KMS-11 (cell line): ENCODE data around the gene FTL.

Experiments used
- H2AFZ ChIP-seq: fragments of 200-600 bp; sonication (generic); 2 replicates; pipeline ENCODE4 v1.6.1; 2016; ENCODE audit warnings: antibody characterized with exemption, mixed run types, low read depth
- H3K27ac ChIP-seq: fragments of 200-600 bp; sonication (generic); 2 replicates; pipeline ENCODE4 v1.6.1; 2016; ENCODE audit warnings: mild to moderate bottlenecking, mixed run types
- H3K27me3 ChIP-seq: fragments of 200-600 bp; sonication (generic); 2 replicates; pipeline ENCODE4 v1.6.1; 2017; ENCODE audit warnings: mild to moderate bottlenecking, low read depth, mixed run types, moderate library complexity; ENCODE audit not compliant: insufficient read depth
- H3K36me3 ChIP-seq: fragments of 200-600 bp; sonication (generic); 2 replicates; pipeline ENCODE4 v1.6.1; 2017; ENCODE audit warnings: mild to moderate bottlenecking, mixed run types; ENCODE audit not compliant: insufficient read depth
- H3K4me1 ChIP-seq: fragments of 200-600 bp; sonication (generic); 2 replicates; pipeline ENCODE4 v1.6.1; 2016; ENCODE audit warnings: mild to moderate bottlenecking, low read depth, mixed run types; ENCODE audit not compliant: poor library complexity, severe bottlenecking
- H3K4me2 ChIP-seq: fragments of 200-600 bp; sonication (generic); 2 replicates; pipeline ENCODE4 v1.7.0; 2016; ENCODE audit warnings: mild to moderate bottlenecking, mixed run types
- H3K4me3 ChIP-seq: fragments of 200-600 bp; sonication (generic); IDR thresholded peaks from 2 replicates; pipeline ENCODE4 v1.6.1; 2017; ENCODE audit warnings: low read depth, low read length, mixed read lengths; ENCODE audit not compliant: insufficient read depth
- H3K79me2 ChIP-seq: fragments of 200-600 bp; sonication (generic); 2 replicates; pipeline ENCODE4 v1.6.1; 2016; ENCODE audit warnings: low read depth, mixed run types; ENCODE audit not compliant: insufficient read depth
- H3K9ac ChIP-seq: fragments of 200-600 bp; sonication (generic); 2 replicates; pipeline ENCODE4 v1.6.1; 2016; ENCODE audit warnings: mild to moderate bottlenecking, mixed run types
- H4K20me1 ChIP-seq: fragments of 200-600 bp; sonication (generic); 2 replicates; pipeline ENCODE4 v1.6.1; 2016; ENCODE audit warnings: mild to moderate bottlenecking, mixed run types; ENCODE audit not compliant: insufficient read depth
- CTCF ChIP-seq: fragments of 200-600 bp; sonication (generic); conservative IDR thresholded peaks from 2 replicates; pipeline ENCODE4 v1.6.1; 2017; ENCODE audit warnings: low read depth, mild to moderate bottlenecking, antibody characterized with exemption, low read length, moderate library complexity, mixed read lengths

FTL gene

GRCh38 chr19:48993175-48994034 lies 28.3 kb downstream of the FTL start, which contains the start of the genes GYS1 and RUVBL2:
Gene GYS1, minus strand, starts transcription at chr19:48993309. Its CDS starts 197 bp downstream, at chr19:48993112.
Gene RUVBL2, plus strand, starts transcription at chr19:48993887. Its CDS starts 25 bp downstream, at chr19:48993912.
- TF ChIP-seq CTCF, result peak; percentile 85
- Histone ChIP-seq H4K20me1 (no peaks in the 10 kb centered on the region), H3K4me1 (peaks cover 31% of the 10 kb centered on the region), H2AFZ (peak within 1 kb of the TSS; percentile 66), H3K4me2 (peak within 1 kb of the TSS; percentile 100), H3K27me3 (no peaks in the 10 kb centered on the region), H3K27ac (peak within 1 kb of the TSS; percentile 73), H3K36me3 (no peaks in the 10 kb centered on the region), H3K4me3 (peak within 1 kb of the TSS; percentile 60), H3K79me2 (peaks cover 67% of the 10 kb centered on the region), H3K9ac (peak within 1 kb of the TSS; percentile 81)

- peaks cover 69% of the 10 kb centered on the region for H3K79me2 ChIP-seq
- H3K27me3 ChIP-seq, result no peaks in the 10 kb centered on the region
- peak overlapping the region; percentile 73 for H3K27ac ChIP-seq
- H3K9ac ChIP-seq, result peak overlapping the region; percentile 81
- peak overlapping the region; percentile 53 for H2AFZ ChIP-seq
- H3K4me2 ChIP-seq, result peak overlapping the region; percentile 98
- no peak for TF ChIP-seq CTCF
- no peaks in the 10 kb centered on the region for H4K20me1 ChIP-seq
- H3K36me3 ChIP-seq, result no peaks in the 10 kb centered on the region
- H3K4me1 ChIP-seq, result peaks cover 31% of the 10 kb centered on the region
- no peak overlapping the region for H3K4me3 ChIP-seq
Measured at GRCh38 chr19:48994035-48994386, 28.9 kb downstream of the FTL start.

GRCh38 chr19:48997972-48998371 lies 32.9 kb downstream of the FTL start:
- no peak overlapping the region for H3K27ac ChIP-seq
- H2AFZ ChIP-seq, result no peak overlapping the region
- TF ChIP-seq CTCF, result peak; percentile 76
- peaks cover 26% of the 10 kb centered on the region for H3K4me1 ChIP-seq
- no peak overlapping the region for H3K4me2 ChIP-seq
- no peak overlapping the region for H3K9ac ChIP-seq
- no peaks in the 10 kb centered on the region for H3K27me3 ChIP-seq
- no peaks in the 10 kb centered on the region for H4K20me1 ChIP-seq
- H3K79me2 ChIP-seq, result peaks cover 53% of the 10 kb centered on the region
- no peak overlapping the region for H3K4me3 ChIP-seq
- H3K36me3 ChIP-seq, result no peaks in the 10 kb centered on the region

GRCh38 chr19:48999481-49000325 lies 34.6 kb downstream of the FTL start:
- Histone ChIP-seq H3K4me3 (no peak overlapping the region), H3K27ac (no peak overlapping the region), H3K4me2 (no peak overlapping the region), H3K4me1 (peaks cover 23% of the 10 kb centered on the region), H3K27me3 (no peaks in the 10 kb centered on the region), H2AFZ (no peak overlapping the region), H4K20me1 (no peaks in the 10 kb centered on the region), H3K79me2 (peaks cover 43% of the 10 kb centered on the region), H3K9ac (no peak overlapping the region), H3K36me3 (no peaks in the 10 kb centered on the region)
- TF ChIP-seq CTCF, result peak; percentile 52
